ENCODE results near the gene PF4V1. TPM values are rescaled to one million over a fixed set of nuclear protein-coding genes. Genes with fewer than 3 reads are reported as not detected.

PF4V1 gene
- total RNA-seq, 1 donor from 2014 or later: not detected

DNA sequence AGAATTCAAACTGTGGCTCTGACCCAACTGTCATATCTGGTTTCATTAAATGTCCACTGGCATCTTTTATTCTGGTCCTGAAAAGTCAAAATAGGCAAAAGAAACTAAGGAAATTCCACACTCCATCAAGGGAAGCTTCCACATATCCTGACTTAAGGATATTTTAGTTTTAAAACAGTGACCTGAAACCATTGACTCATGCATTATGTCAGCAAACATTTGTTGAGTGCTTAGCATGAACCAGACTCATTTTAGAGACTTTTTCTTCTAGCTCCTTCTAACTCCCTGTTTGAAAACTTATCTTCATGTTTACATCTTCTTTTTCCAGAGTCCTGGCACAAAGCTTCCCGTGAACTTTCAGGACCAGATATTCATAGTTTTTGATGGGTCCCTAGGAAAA lies 9.2 kb downstream of the PF4V1 start:
- DNase-seq (ENCODE audit: low read depth): no peak
- H3K4me3 ChIP-seq (ENCODE audit: low read depth, low read length): no peak overlapping the region
- TF ChIP-seq, protein P1, sequence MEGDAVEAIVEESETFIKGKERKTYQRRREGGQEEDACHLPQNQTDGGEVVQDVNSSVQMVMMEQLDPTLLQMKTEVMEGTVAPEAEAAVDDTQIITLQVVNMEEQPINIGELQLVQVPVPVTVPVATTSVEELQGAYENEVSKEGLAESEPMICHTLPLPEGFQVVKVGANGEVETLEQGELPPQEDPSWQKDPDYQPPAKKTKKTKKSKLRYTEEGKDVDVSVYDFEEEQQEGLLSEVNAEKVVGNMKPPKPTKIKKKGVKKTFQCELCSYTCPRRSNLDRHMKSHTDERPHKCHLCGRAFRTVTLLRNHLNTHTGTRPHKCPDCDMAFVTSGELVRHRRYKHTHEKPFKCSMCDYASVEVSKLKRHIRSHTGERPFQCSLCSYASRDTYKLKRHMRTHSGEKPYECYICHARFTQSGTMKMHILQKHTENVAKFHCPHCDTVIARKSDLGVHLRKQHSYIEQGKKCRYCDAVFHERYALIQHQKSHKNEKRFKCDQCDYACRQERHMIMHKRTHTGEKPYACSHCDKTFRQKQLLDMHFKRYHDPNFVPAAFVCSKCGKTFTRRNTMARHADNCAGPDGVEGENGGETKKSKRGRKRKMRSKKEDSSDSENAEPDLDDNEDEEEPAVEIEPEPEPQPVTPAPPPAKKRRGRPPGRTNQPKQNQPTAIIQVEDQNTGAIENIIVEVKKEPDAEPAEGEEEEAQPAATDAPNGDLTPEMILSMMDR (conservative IDR thresholded peaks at IDR 0.05; ENCODE audit: low read depth, low read length): no peak

DNA sequence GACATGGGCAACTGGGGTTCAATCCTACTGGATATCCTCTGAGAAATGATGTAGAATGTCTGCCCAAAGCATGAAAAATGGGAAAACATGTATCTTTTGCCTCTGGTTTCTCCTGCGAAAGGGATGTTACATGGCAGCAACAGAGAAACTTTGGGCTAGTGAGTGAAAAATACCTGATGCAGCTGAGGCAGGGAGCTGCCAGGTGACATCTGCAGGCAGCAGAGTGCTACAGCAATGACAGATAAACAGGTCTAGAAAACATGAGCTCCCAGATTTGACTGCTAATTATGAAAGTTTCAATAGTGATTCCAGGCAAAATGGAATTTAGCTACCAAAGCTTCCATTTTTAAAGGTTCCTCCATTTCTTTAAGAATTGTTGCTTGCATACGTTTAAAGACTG lies 11.3 kb downstream of the PF4V1 start:
- DNase-seq (ENCODE audit: low read depth): no peak
- TF ChIP-seq, protein P1 (conservative IDR thresholded peaks at IDR 0.05; ENCODE audit: low read depth, low read length): peak; percentile 81
- H3K4me3 ChIP-seq (ENCODE audit: low read depth, low read length): no peak overlapping the region

DNA sequence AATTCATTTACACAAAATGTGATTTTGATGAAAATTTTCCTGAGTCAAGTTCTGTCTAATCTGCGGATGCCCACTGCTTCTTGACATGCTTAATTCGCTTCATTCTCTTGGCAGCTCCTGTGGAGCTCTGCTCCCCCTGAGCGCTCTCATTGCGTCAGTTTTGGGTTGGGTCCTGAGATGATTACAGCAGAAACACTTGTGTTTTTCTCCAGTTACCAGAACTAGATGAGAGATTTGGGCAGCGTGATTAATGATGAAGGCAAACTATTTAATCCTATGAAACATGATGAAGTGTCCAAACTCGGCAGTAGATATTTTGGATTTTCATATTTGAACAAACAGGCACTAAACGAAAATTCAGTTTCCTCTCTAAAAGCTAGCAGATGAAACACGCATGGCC lies 11.9 kb downstream of the PF4V1 start:
- TF ChIP-seq, protein P1 (conservative IDR thresholded peaks at IDR 0.05; ENCODE audit: low read depth, low read length): no peak
- no peak overlapping the region for H3K4me3 ChIP-seq (ENCODE audit: low read depth, low read length)
- no peak for DNase-seq (ENCODE audit: low read depth)

DNA sequence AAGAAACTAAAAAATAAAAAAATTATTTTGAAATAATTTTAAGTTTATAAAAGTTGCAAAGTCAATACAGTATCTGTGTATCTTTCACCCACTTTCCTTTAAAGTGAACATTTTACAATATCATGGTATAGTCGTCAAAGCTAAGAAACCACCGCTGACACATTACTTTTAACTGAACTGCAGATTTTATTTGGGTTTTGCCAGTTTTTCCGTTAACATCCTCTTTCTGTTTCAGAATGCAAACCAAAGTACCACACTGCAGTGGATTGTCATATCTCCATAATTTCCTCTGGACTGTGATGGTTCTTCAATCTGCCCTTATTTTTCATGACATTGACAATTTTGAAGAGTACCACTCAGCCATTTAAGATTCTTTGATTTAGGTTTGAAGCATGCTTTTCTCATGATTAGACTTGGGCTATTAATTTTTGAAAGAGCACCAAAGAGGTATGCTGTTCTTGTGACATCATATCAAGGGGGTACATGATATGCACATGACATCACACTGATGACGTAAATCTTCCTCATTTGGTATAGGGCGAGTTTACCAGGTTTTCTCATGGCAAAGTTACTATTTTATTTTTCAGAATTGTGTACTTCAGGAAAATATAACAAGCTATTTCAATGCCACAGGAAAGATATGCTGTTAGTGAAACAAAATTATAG lies 12.5 kb downstream of the PF4V1 start:
- TF ChIP-seq, protein P1 (conservative IDR thresholded peaks at IDR 0.05; ENCODE audit: low read depth, low read length): no peak
- no peak overlapping the region for H3K4me3 ChIP-seq (ENCODE audit: low read depth, low read length)
- DNase-seq (ENCODE audit: low read depth): no peak

DNA sequence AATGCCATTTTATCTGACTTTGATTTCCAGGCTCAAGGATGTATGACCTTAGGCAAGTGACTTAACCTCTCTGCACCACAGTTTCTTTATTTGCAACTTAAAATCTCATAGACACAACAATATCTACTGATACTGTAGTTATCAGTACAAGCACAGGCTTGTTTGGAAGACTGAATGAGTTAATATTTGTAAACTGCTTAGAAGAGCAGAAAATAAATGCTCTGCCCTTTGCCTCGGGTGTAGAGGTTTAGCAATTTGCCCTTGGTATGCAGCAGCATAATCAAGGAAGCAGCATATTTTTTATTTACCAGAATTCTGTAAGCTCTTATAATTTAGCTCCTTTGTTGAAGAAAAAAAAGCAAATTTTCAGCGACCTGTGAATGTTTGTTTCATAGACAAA lies 13.2 kb downstream of the PF4V1 start:
- TF ChIP-seq, protein P1 (conservative IDR thresholded peaks at IDR 0.05; ENCODE audit: low read depth, low read length): no peak
- DNase-seq (ENCODE audit: low read depth): no peak
- no peak overlapping the region for H3K4me3 ChIP-seq (ENCODE audit: low read depth, low read length)

DNA sequence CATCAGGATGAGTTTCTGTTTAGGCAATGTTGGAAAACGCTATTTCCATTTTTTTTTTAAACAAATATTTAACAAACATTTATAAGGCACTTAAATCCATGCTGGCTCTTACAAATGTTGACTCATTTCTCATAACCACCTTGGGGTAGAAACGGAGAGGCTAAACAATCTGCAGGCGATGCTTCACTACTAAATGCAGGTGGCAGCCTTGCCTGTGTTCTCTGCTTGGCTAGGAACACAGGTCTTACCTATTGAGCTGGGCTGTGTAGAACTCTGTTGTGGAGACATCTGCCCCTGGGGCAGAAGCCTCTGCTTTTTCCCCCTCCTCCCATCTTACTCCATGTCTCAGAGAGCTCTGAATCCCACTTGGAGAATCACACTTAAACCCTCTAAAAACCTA lies 14.7 kb downstream of the PF4V1 start:
- DNase-seq (ENCODE audit: low read depth): no peak
- H3K4me3 ChIP-seq (ENCODE audit: low read depth, low read length): no peak overlapping the region
- TF ChIP-seq, protein P1 (conservative IDR thresholded peaks at IDR 0.05; ENCODE audit: low read depth, low read length): peak; percentile 52

Measured in epithelial cell of proximal tubule (primary cell).